ENCODE results near the gene BRS3.

BRS3 gene

DNA sequence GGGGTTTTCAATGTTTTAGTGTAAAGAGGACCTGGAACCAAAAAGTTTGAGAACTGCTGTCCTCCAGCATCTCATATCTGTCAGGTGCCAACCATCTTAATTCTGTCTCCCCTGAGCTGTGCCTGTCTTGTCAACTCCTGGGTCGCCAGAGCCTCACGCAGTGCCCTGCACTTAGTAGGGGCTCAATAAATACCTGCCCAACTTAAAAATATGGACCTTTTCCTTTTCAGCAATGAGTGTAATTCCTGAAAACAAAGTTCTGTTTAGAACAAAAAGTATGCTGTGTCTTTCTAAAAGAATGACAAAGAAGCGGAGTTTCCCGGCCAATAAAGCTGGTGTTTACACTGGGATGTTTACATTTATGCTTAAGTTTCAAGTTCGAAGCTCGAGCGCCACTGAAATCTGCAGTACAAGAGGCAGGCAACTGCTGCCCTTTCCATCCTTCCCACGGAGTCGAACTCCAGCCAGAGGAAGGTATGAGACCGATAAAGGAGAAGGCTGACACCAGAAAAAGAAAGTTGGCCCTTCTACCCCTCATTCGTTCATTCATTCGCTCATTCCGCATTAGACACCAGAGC, 8.5 kb downstream of the BRS3 start:
- DNase-seq: no peak

DNA sequence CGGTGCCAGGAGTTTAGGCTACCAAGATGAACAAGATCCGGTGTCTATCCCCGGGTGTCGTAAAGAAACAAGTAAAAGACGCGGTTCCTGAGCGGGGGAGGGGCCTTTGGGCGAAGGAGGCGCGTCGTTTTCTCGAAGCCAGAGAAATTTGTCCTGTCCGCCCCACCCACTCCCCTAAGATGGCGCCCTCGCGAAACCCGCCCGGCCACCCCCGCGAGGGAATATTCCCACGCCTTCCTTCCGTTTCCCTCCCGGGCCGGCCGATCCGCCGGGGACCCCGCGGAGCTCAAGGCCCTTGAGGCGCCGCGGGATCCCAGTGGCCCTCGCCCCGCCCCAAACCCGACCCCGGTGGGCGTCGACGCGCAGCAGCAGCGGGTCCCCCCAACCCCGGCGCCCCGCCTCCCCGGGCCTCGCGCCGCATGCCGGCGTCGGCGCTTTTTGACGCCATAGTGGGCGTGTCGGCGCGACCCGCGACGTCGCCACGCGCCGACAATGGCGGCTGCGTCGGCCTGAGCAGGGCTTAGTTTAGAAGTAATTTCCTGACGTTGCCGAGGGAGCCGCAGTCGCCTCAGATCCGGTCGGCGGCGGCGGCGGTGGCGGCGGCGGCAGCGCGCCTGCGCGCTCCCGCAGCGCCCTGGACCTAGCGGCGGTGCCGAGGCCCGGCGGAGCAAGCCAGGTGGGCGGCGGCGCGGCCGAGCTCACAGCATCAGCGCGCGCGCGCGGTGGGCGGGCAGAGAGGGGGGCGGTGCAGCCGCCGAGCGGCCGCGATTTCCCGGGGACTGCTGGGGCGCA, 9.2 kb downstream of the BRS3 start:
- DNase-seq: peak; percentile 74 to 78

GRCh38 chrX:136497556-136498052, 9.9 kb downstream of the BRS3 start, which contains the start of gene HTATSF1:
HTATSF1 (plus strand) TSS chrX:136497592; CDS start chrX:136497685, 93 bp downstream.
- DNase-seq: no peak

GRCh38 chrX:136519069-136519468, 31.3 kb downstream of the BRS3 start:
- DNase-seq: no peak

DNA sequence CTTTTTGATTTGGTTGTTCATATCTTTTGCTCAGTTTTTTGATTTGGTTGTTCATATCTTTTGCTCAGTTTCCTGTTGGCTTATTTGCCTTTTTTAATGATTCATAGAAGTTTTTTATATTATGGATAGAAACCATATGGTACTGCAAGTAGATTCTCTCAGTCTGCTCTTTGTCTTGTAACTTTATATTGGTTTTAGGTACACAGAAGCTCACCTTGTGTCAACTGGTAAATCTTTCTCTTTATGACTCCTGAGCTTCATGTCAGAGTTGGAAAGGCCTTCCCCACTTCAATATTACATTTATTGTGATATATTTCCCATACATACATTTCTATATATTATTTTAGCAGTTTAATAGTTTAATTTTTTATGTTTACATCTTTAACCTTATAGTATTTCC, 36.0 kb downstream of the BRS3 start:
- no peak for DNase-seq

- peak; percentile 39 to 50 for DNase-seq
These were observed 38.2 kb downstream of the BRS3 start for GRCh38 chrX:136525738-136526606.

- DNase-seq: no peak
These were observed 41.0 kb downstream of the BRS3 start for GRCh38 chrX:136528645-136529315.

- no peak for DNase-seq
These were observed 42.0 kb downstream of the BRS3 start for GRCh38 chrX:136529795-136530194.

DNA sequence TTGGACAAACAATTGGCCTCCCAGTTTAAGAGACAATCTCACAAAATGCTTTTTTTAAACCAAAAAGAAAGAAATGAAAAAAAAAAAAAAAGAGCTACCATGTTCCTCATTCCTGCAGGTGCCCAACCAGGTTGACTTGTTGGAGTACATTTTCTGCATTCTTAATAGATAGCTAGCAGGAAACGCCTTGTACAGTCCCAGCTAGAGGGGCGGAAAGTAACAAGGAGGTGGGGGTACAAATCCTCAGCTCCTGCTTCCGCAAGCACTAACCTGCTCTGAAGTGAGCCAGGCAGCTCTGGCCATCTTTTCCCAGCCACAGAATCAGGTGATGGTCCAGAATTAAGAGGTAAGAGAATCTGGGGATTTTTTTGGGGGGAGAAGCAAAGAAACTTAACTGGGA, 44.2 kb downstream of the BRS3 start, which contains the start of gene VGLL1:
TSS of gene VGLL1 (plus strand) at position 265 of the 400 bp plus-strand sequence. CDS start 3,806 bp downstream, outside the sequence.
- DNase-seq: no peak

DNA sequence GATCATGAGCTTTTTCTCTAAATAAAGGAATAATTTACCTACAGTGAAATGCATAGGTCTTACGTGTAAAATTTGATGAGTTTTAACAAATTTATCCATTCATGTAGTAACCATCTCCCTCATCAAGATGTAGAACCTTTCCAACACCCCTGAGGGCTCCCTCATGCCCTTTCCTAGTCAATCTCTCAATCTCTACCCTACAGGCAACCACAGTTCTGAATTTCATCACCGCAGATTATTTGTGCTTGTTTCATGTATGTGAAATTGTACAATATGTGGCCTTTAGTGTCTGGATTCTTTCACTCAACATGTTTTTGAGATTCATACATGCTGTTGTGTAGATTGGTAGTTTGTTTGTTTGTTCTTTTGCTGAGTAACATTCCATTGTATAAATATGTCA, 46.4 kb downstream of the BRS3 start:
- no peak for DNase-seq

- no peak for DNase-seq
These were observed 51.1 kb downstream of the BRS3 start for GRCh38 chrX:136538811-136539210.

GRCh38 chrX:136540226-136540625, 52.5 kb downstream of the BRS3 start:
- DNase-seq: no peak

GRCh38 chrX:136541294-136541693, 53.5 kb downstream of the BRS3 start:
- DNase-seq: no peak

GRCh38 chrX:136542281-136542680, 54.5 kb downstream of the BRS3 start:
- DNase-seq: no peak
